AML-193 (cell line): ENCODE results near the gene PPP2R5D.

ENCODE experiments used
- DNase-seq, 2 experiments: peaks; one replicate each; lab custom pipeline; 2025; lab: John Stamatoyannopoulos, UW

Gene PPP2R5D

GRCh38 chr6:42963855-42964605 lies 20.3 kb upstream of the PPP2R5D start:
- DNase-seq: peak; percentile 58 to 69

GRCh38 chr6:42966571-42966970 lies 17.8 kb upstream of the PPP2R5D start:
- no peak for DNase-seq

GRCh38 chr6:42967228-42967627 lies 17.1 kb upstream of the PPP2R5D start:
- no peak for DNase-seq

- DNase-seq: no peak
These were observed 16.2 kb upstream of the PPP2R5D start for GRCh38 chr6:42968126-42968701.

GRCh38 chr6:42968783-42969182 lies 15.6 kb upstream of the PPP2R5D start:
- DNase-seq: no peak

- DNase-seq: no peak
These were observed 14.9 kb upstream of the PPP2R5D start for GRCh38 chr6:42969431-42969830.

GRCh38 chr6:42969934-42970333 lies 14.4 kb upstream of the PPP2R5D start:
- DNase-seq: no peak

- DNase-seq: no peak
These were observed 13.3 kb upstream of the PPP2R5D start for GRCh38 chr6:42970871-42971612.

- DNase-seq: no peak
These were observed 12.5 kb upstream of the PPP2R5D start for GRCh38 chr6:42971746-42972327.

- no peak for DNase-seq
These were observed 10.4 kb upstream of the PPP2R5D start for GRCh38 chr6:42973926-42974325.

- no peak for DNase-seq
These were observed 9.4 kb upstream of the PPP2R5D start for GRCh38 chr6:42974919-42975505.

GRCh38 chr6:42978487-42978838 lies 5.9 kb upstream of the PPP2R5D start:
- DNase-seq: no peak

- peak; percentile 91 to 95 for DNase-seq
These were observed 5.4 kb upstream of the PPP2R5D start, which contains the start of gene PEX6 for GRCh38 chr6:42978839-42979522. TSS of gene PEX6 (minus strand) at chr6:42979181. CDS start at chr6:42979150, 31 bp downstream.

- DNase-seq: peak; percentile 55 to 67
These were observed 4.7 kb upstream of the PPP2R5D start for GRCh38 chr6:42979523-42980177.

- no peak for DNase-seq
These were observed 2.5 kb upstream of the PPP2R5D start for GRCh38 chr6:42981836-42982235.

GRCh38 chr6:42984924-42985475 lies 630 bp downstream of the PPP2R5D start:
- no peak for DNase-seq

- DNase-seq: no peak
These were observed 3.4 kb downstream of the PPP2R5D start for GRCh38 chr6:42987533-42988451.

- DNase-seq: no peak
These were observed 4.2 kb downstream of the PPP2R5D start for GRCh38 chr6:42988486-42989020.

GRCh38 chr6:42989923-42990322 lies 5.6 kb downstream of the PPP2R5D start:
- no peak for DNase-seq
